K562 (cell line): Measurements from ENCODE around the gene TYW1B. TPM values are rescaled to one million over a fixed set of nuclear protein-coding genes. Genes with fewer than 3 reads are reported as not detected.
"Not testable (repeated sequence)": the region's sequence is repeated elsewhere in the genome, so short reads cannot be mapped to it uniquely, and the experiment has no call there.

Source experiments
- ATAC-seq: fragments of 200-7000 bp; cut with Tn5 transposase; 3 replicates; pipeline ENCODE4 v1.9.1; 2020; ENCODE audit warnings: moderate library complexity
- BruUV-seq: library from RNA; stranded (reverse); fragments of 400-500 nt; replicated peaks from 2 replicates; lab custom pipeline; 2021; lab: Mats Ljungman, UMichigan
- CTCF ChIA-PET: fragments of 300-600 bp; formaldehyde crosslinking; extraction: SDS; loops from one replicate; lab custom pipeline; 2021; ENCODE audit warnings: low intra/inter-chr PET ratio; lab: Yijun Ruan, JAX
- POLR2A ChIA-PET: fragments of 300-600, 350-650 bp; sonication (Branson Sonifier 250); formaldehyde crosslinking; extraction: SDS; loops from one replicate; lab custom pipeline; 2021; ENCODE audit warnings: antibody characterized with exemption, inconsistent platforms; lab: Yijun Ruan, JAX
- DNase-seq, 4 experiments: peaks; one replicate each; pipeline versions ENCODE4 v3.0.0 to v3.0.0-alpha.2; 2011 to 2018; ENCODE audit warnings: low spot score in 3 of 4, mixed read lengths in 3 of 4; ENCODE audit errors: extremely low read depth in 1 of 4
- FAIRE-seq: peaks from 2 replicates; lab custom pipeline; 2011; peaks lifted over from hg19 to GRCh38; lab: Jason Lieb, UNC
- H2AFZ ChIP-seq: 2 replicates; pipeline ENCODE4 v1.6.0; 2011; ENCODE audit warnings: low read depth, low read length, control low read depth, inconsistent platforms
- H3K27ac ChIP-seq: fragments of 200-600 bp; 3 replicates; pipeline ENCODE4 v1.8.0; 2011; ENCODE audit warnings: low read depth, mild to moderate bottlenecking, control low read depth, inconsistent platforms, low read length, moderate library complexity, mixed read lengths; ENCODE audit errors: extremely low read depth
- H3K27me3 ChIP-seq, 2 experiments: fragments of 300-600 bp in 1 of 2; 2 replicates in 1 of 2; 3 replicates in 1 of 2; pipeline versions ENCODE4 v1.6.0 to v1.8.0; 2011; ENCODE audit warnings: inconsistent platforms in 2 of 2, low read length in 2 of 2, mild to moderate bottlenecking in 1 of 2, mixed read lengths in 1 of 2, moderate library complexity in 1 of 2; ENCODE audit not compliant: control insufficient read depth in 2 of 2, insufficient read depth in 2 of 2
- H3K36me3 ChIP-seq: fragments of 300-600 bp; 3 replicates; pipeline ENCODE4 v1.8.0; 2011; ENCODE audit warnings: mild to moderate bottlenecking, low read length, inconsistent platforms; ENCODE audit not compliant: control insufficient read depth, insufficient read depth
- H3K4me1 ChIP-seq, 2 experiments: fragments of 200-600 bp in 1 of 2; replicated peaks in 1 of 2; 2 replicates in 1 of 2; 3 replicates in 1 of 2; pipeline versions ENCODE4 v1.5.1 to v1.8.0; 2011; ENCODE audit warnings: inconsistent platforms in 2 of 2, low read length in 2 of 2, mild to moderate bottlenecking in 1 of 2, mixed read lengths in 1 of 2, moderate library complexity in 1 of 2; ENCODE audit not compliant: control insufficient read depth in 2 of 2, insufficient read depth in 2 of 2
- H3K4me2 ChIP-seq: 2 replicates; pipeline ENCODE4 v1.6.1; 2011; ENCODE audit warnings: low read length, control low read depth, inconsistent platforms, mixed read lengths; ENCODE audit not compliant: insufficient read depth
- H3K4me3 ChIP-seq: fragments of 200-600 bp; sonication (generic), shearing (Covaris generic); 2 replicates; pipeline ENCODE4 v1.5.1; 2016; ENCODE audit warnings: control low read depth, inconsistent platforms
- H3K79me2 ChIP-seq: fragments of 200-600 bp; 3 replicates; pipeline ENCODE4 v1.8.0; 2011; ENCODE audit warnings: low read length, inconsistent platforms; ENCODE audit not compliant: control insufficient read depth, insufficient read depth
- H3K9ac ChIP-seq, 2 experiments: 2 replicates each; pipeline versions ENCODE4 v1.6.0 to v1.6.1; 2011; ENCODE audit warnings: low read depth in 2 of 2, low read length in 2 of 2, control low read depth in 1 of 2, inconsistent platforms in 1 of 2, mild to moderate bottlenecking in 1 of 2, mixed read lengths in 1 of 2; ENCODE audit not compliant: insufficient read depth in 1 of 2
- H3K9me1 ChIP-seq: one replicate; pipeline ENCODE4 v1.6.0; 2011; ENCODE audit warnings: inconsistent platforms, mild to moderate bottlenecking, low read length, moderate library complexity; ENCODE audit not compliant: control insufficient read depth, insufficient read depth
- H3K9me3 ChIP-seq: replicated peaks from 2 replicates; pipeline ENCODE4 v1.5.1; 2011; ENCODE audit warnings: low read depth, low read length, inconsistent platforms; ENCODE audit not compliant: control insufficient read depth, insufficient read depth
- H4K20me1 ChIP-seq: replicated peaks from 2 replicates; pipeline ENCODE4 v1.6.1; 2011; ENCODE audit warnings: low read length, inconsistent platforms, mixed read lengths; ENCODE audit not compliant: control insufficient read depth, insufficient read depth
- NFIC ChIP-seq: fragments of 450-650 bp; IDR thresholded peaks from 2 replicates; pipeline ENCODE4 v1.6.1; 2017; ENCODE audit warnings: mild to moderate bottlenecking, inconsistent platforms
- NFYB ChIP-seq: IDR thresholded peaks from 2 replicates; pipeline ENCODE4 v1.6.1; 2011; ENCODE audit warnings: mild to moderate bottlenecking, moderate library complexity; ENCODE audit not compliant: insufficient read length; ENCODE audit errors: extremely low read depth
- WGBS: fragments of 100-300 bp; shearing (Covaris generic); methylation state at CpG from one replicate; pipeline ENCODE4 v1.1.6; 2016; ENCODE audit warnings: low coverage, mixed read lengths; ENCODE audit not compliant: insufficient coverage; ENCODE audit errors: missing lambda C conversion rate; 5-methylcytosine and 5-hydroxymethylcytosine counted together
- in situ Hi-C: fragments of 300-500 bp; cut with MboI; formaldehyde crosslinking; loops from 4 replicates; pipeline ENCODE4 v1.15.0; 2018; ENCODE audit warnings: inconsistent platforms, mixed read lengths
- intact Hi-C: fragments of 100-400 bp; cut with micrococcal nuclease; formaldehyde crosslinking; loops from 2 replicates; pipeline ENCODE4 v1.14.2; 2022
- polyA plus RNA-seq, 8 experiments: library from polyadenylated mRNA; depleted of rRNA in 4 of 8; stranded (reverse) in 5 of 8; unstranded in 3 of 8; fragments of >200 nt; fragmentation: Nextera tagmentation in 2 of 8; fragmentation: Illumina TruSeq in 1 of 8; extraction: Ambion mirVana in 2 of 8; extraction: Trizol in 1 of 8; gene quantifications; 2 replicates each; pipeline versions ENCODE4 v1.2.1 to v1.2.3, GENCODE V29; 2011 to 2014; ENCODE audit warnings: inconsistent platforms in 1 of 8, missing spikeins in 1 of 8
- total RNA-seq, 7 experiments: library from RNA; depleted of rRNA in 6 of 7; stranded (reverse); fragments of >200 nt in 6 of 7; fragmentation: Illumina TruSeq in 2 of 7; extraction: Trizol in 2 of 7; gene quantifications; 2 replicates each; pipeline versions ENCODE4 v1.2.1 to v1.2.3, GENCODE V29; 2011 to 2021; ENCODE audit warnings: low replicate concordance in 1 of 7

The TYW1B gene
- total and polyA plus RNA-seq, 9 of the 15 experiments (the other 6 are each of a cell fraction or from before 2014, with no cell fraction given) = 5.8 to 14.7 (median 9.8) TPM

GRCh38 chr7:72818663-72819361 lies 9.2 kb downstream of the TYW1B start:
- intact Hi-C loops, H3K9me3 ChIP-seq, H3K9ac ChIP-seq, CTCF ChIA-PET, FAIRE-seq, H2AFZ ChIP-seq, H3K4me2 ChIP-seq, ATAC-seq, BruUV-seq, DNase-seq, H4K20me1 ChIP-seq, H3K4me1 ChIP-seq, H3K9me1 ChIP-seq, H3K4me3 ChIP-seq, H3K27ac ChIP-seq, H3K27me3 ChIP-seq: not testable (repeated sequence)
- in situ Hi-C loops = loop anchor here (5.0 kb wide), 1 partner anchor 98 kb away; no protein-coding TSS in a partner anchor
- H3K36me3 ChIP-seq = peaks cover 12% of the 10 kb centered on the region; the same call in 1 of the 3 replicates
- POLR2A ChIA-PET = interaction anchor here (1.9 kb wide), 1 partner anchor 13 kb away, joined by 8 read pairs; no protein-coding TSS in a partner anchor
- WGBS = 87% methylated on average over 10 of the region's 10 CpGs
- H3K79me2 ChIP-seq = peaks cover 11% of the 10 kb centered on the region; the same call in 1 of the 3 replicates

GRCh38 chr7:72817661-72818060 lies 10.3 kb downstream of the TYW1B start:
- BruUV-seq, H3K9ac ChIP-seq, H3K4me2 ChIP-seq, H2AFZ ChIP-seq, CTCF ChIA-PET, intact Hi-C loops, H3K27me3 ChIP-seq, H3K9me3 ChIP-seq, FAIRE-seq, H4K20me1 ChIP-seq, H3K4me3 ChIP-seq, H3K4me1 ChIP-seq, H3K27ac ChIP-seq, H3K9me1 ChIP-seq: not testable (repeated sequence)
- Histone ChIP-seq H3K79me2 (peaks cover 11% of the 10 kb centered on the region; the same call in 1 of the 3 replicates), H3K36me3 (peaks cover 15% of the 10 kb centered on the region; the same call in 1 of the 3 replicates)
- TF ChIP-seq NFIC = peak; percentile 93
- peak; percentile 32 for TF ChIP-seq NFYB
- WGBS = 100% methylated on average over 1 of the region's 1 CpG
- in situ Hi-C loops = loop anchor here (5.0 kb wide), 1 partner anchor 100 kb away; no protein-coding TSS in a partner anchor
- POLR2A ChIA-PET = interaction anchor here (1.0 to 1.9 kb wide), 4 partner anchors 9 to 12 kb away, joined by 3 to 8 read pairs (median 4); partner anchors contain the start of gene TYW1B
- peak; percentile 23 to 75 (median 46) for DNase-seq
- peak; percentile 99 for ATAC-seq

- intact Hi-C loops, H3K9ac ChIP-seq, H3K27ac ChIP-seq, ATAC-seq, FAIRE-seq, BruUV-seq, H4K20me1 ChIP-seq, H3K9me1 ChIP-seq, CTCF ChIA-PET, H3K4me2 ChIP-seq, H3K4me1 ChIP-seq, DNase-seq, H2AFZ ChIP-seq, H3K9me3 ChIP-seq, H3K4me3 ChIP-seq, H3K27me3 ChIP-seq, H3K79me2 ChIP-seq: not testable (repeated sequence)
- POLR2A ChIA-PET = interaction anchor here (0.5 to 1.4 kb wide), 2 partner anchors 8 to 612 kb away, joined by 3 read pairs; no protein-coding TSS in a partner anchor
- in situ Hi-C loops = loop anchor here (5.0 kb wide), 1 partner anchor 101 kb away; no protein-coding TSS in a partner anchor
- H3K36me3 ChIP-seq = peaks cover 18% of the 10 kb centered on the region; the same call in 1 of the 3 replicates
- 71% methylated on average over 8 of the region's 9 CpGs for WGBS
These were observed 11.4 kb downstream of the TYW1B start for GRCh38 chr7:72816370-72817157.
